Cardiac fibroblast (primary cell): ENCODE data around the gene DUSP19.
A peak's percentile ranks its signal among the peaks of the same experiment; 100 is the strongest.

ENCODE experiments used
- DNase-seq, 2 donors: peaks; one replicate each; pipeline versions ENCODE4 v3.0.0 to v3.0.0-alpha.2; 2010; ENCODE audit warnings: low read depth in 2 of 2
- H3K4me3 ChIP-seq, 2 donors: replicated peaks in 1 of 2; 1 replicate in 1 of 2; 2 replicates in 1 of 2; pipeline ENCODE4 v1.5.1; 2011; ENCODE audit warnings: low read depth in 2 of 2, low read length in 2 of 2, mild to moderate bottlenecking in 2 of 2, moderate library complexity in 1 of 2
- CTCF ChIP-seq: IDR thresholded peaks from one replicate; pipeline ENCODE4 v1.5.1; 2011; ENCODE audit warnings: low read depth, mild to moderate bottlenecking, low read length, inconsistent platforms

DUSP19 gene, protein sequence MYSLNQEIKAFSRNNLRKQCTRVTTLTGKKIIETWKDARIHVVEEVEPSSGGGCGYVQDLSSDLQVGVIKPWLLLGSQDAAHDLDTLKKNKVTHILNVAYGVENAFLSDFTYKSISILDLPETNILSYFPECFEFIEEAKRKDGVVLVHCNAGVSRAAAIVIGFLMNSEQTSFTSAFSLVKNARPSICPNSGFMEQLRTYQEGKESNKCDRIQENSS

GRCh38 chr2:183078464-183079138 lies at the start of gene DUSP19:
TSS of gene DUSP19 (plus strand) at chr2:183078747. CDS start at chr2:183078934, 187 bp downstream.
- no peak for TF ChIP-seq CTCF
- peak; percentile 94 to 96 for DNase-seq
- H3K4me3 ChIP-seq = peak within 1 kb of the TSS; percentile 68 to 79

DNA sequence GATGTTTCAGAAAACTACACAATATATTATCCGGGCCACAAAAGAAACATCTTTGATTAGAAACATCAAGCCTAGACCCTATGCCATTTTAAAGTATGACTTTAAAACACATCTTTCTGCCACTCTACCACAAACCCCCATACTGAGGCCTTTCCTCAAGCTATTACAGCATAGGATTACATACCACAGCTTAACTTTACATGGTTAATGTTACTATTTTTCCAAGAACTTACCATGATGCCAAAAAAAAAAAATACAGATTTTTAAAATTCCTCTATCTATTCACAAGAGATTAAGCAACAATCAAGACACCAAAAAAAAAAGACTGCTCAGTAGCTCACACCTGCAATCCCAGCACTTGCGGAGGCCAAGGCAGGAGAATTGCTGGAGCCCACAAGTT lies 49.3 kb upstream of the DUSP19 start:
- no peak overlapping the region for H3K4me3 ChIP-seq
- no peak for TF ChIP-seq CTCF
- peak; percentile 29 to 39 for DNase-seq

DNA sequence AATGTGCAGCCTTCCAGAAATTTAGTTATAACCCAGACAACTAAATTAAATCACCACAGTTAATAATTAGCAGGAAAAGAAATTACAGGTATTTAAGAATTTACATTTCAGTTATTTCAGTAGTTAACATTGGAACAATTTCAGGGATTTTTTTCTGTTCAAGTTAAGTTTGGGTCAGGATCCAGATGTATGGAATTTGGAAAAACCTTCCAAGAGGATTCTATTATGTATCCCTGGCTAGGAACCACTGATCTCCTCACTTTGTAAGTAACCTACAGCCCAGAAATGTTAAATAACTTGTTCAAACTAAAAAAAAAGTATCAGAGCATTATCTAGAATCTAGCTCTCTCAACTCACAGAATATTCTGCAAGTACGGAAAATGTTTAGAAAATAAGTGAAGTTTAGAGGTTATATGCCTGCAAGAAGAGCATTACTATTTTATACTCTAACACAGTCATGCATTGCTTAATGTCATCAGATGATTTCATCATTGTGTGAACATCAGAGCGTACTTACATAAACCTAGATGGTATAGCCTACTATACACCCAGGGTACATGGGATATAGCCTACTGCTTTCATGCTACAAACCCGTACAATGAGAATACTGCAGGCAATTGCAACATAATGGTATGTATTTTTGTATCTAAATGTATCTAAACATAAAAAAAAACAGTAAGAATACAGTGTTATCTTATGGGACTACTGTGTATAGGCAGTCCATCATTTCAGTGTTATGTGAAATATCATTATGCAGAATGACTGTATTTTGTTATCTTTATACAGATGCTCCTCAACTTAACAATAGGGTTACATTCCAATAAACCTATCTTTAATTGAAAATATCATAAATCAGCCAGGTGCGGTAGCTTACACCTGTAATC lies 46.4 kb upstream of the DUSP19 start:
- DNase-seq = peak; percentile 24 to 65
- TF ChIP-seq CTCF = no peak
- no peak overlapping the region for H3K4me3 ChIP-seq

GRCh38 chr2:183033951-183034350 lies 44.6 kb upstream of the DUSP19 start:
- no peak for DNase-seq
- no peak overlapping the region for H3K4me3 ChIP-seq
- no peak for TF ChIP-seq CTCF

DNA sequence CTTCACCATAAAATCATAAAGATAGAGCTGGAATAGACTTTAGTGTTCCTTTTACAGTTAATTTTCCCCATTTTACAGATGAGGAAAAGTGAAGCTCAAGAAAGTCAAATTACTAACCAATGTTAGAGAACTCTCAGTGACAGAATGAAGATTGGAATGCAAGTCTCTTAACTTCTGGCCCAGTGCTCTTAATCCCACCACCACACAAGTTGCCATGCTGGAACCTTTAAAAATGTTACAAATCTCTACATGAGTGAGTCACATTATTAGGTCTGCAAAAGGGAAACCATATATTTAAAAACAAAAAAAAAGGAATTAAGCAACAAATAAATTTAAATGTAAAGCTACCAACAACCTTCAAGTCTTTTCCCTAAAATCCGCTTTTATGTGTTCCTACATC lies 43.7 kb upstream of the DUSP19 start:
- no peak for TF ChIP-seq CTCF
- peak; percentile 27 to 52 for DNase-seq
- H3K4me3 ChIP-seq = no peak overlapping the region

GRCh38 chr2:183035298-183035953 lies 43.1 kb upstream of the DUSP19 start:
- H3K4me3 ChIP-seq = peak overlapping the region in 1 of 2 donors; percentile 68
- no peak for TF ChIP-seq CTCF
- DNase-seq = peak; percentile 58 to 79
